ENCODE data around the gene SSTR5.

The SSTR5 gene

GRCh38 chr16:1055557-1055924, 17.0 kb upstream of the SSTR5 start:
- DNase-seq, result no peak

GRCh38 chr16:1056196-1056595, 16.4 kb upstream of the SSTR5 start:
- DNase-seq, result no peak

GRCh38 chr16:1057252-1057932, 15.2 kb upstream of the SSTR5 start:
- peak; percentile 47 for DNase-seq

- no peak for DNase-seq
Measured at GRCh38 chr16:1058216-1058615, 14.3 kb upstream of the SSTR5 start.

- no peak for DNase-seq
Measured at GRCh38 chr16:1059310-1059709, 13.2 kb upstream of the SSTR5 start.

- DNase-seq, result no peak
Measured at GRCh38 chr16:1060416-1061340, 11.9 kb upstream of the SSTR5 start.

GRCh38 chr16:1061769-1062505, 10.6 kb upstream of the SSTR5 start:
- no peak for DNase-seq

GRCh38 chr16:1062895-1063294, 9.7 kb upstream of the SSTR5 start:
- DNase-seq, result no peak

- no peak for DNase-seq
Measured at GRCh38 chr16:1063728-1064127, 8.8 kb upstream of the SSTR5 start.

- DNase-seq, result no peak
Measured at GRCh38 chr16:1065469-1066128, 6.9 kb upstream of the SSTR5 start.

GRCh38 chr16:1066584-1067172, 5.9 kb upstream of the SSTR5 start:
- DNase-seq, result no peak

GRCh38 chr16:1067629-1068028, 4.9 kb upstream of the SSTR5 start:
- DNase-seq, result no peak

GRCh38 chr16:1068451-1068850, 4.1 kb upstream of the SSTR5 start:
- DNase-seq, result no peak

GRCh38 chr16:1069154-1069553, 3.4 kb upstream of the SSTR5 start:
- DNase-seq, result no peak

GRCh38 chr16:1070084-1070863, 2.3 kb upstream of the SSTR5 start:
- no peak for DNase-seq

- DNase-seq, result no peak
Measured at GRCh38 chr16:1070864-1071408, 1.6 kb upstream of the SSTR5 start.

- no peak for DNase-seq
Measured at GRCh38 chr16:1071561-1072225, 854 bp upstream of the SSTR5 start.

- no peak for DNase-seq
Measured at GRCh38 chr16:1073262-1073558, 663 bp downstream of the SSTR5 start.

GRCh38 chr16:1073566-1074378, 1.2 kb downstream of the SSTR5 start:
- no peak for DNase-seq

GRCh38 chr16:1074379-1074649, 1.8 kb downstream of the SSTR5 start:
- no peak for DNase-seq

GRCh38 chr16:1075546-1075945, 3.0 kb downstream of the SSTR5 start:
- no peak for DNase-seq
